HepG2 (cell line): ENCODE results near the gene GNRHR. TPM values are rescaled to one million over a fixed set of nuclear protein-coding genes. Genes with fewer than 3 reads are reported as not detected.

Experiments
- BATF2 ChIP-seq: sonication (generic); formaldehyde crosslinking; IDR thresholded peaks from 2 replicates; pipeline ENCODE4 v1.8.0; 2022; ENCODE audit warnings: mild to moderate bottlenecking, missing genetic modification reagents, moderate library complexity
- ELF1 ChIP-seq: sonication (generic); formaldehyde crosslinking; IDR thresholded peaks from 2 replicates; pipeline ENCODE4 v1.4.0; 2020; ENCODE audit warnings: missing genetic modification reagents
- GATAD1 ChIP-seq: IDR thresholded peaks from 2 replicates; pipeline ENCODE4 v1.6.1; 2016; ENCODE audit warnings: missing genetic modification reagents, missing compliant biosample characterization
- HOXD1 ChIP-seq: sonication (generic); formaldehyde crosslinking; IDR thresholded peaks from 2 replicates; pipeline ENCODE4 v1.5.0; 2020; ENCODE audit warnings: missing genetic modification reagents
- PBX3 ChIP-seq: sonication (generic); formaldehyde crosslinking; IDR thresholded peaks from 2 replicates; pipeline ENCODE4 v1.8.1; 2023; ENCODE audit warnings: missing genetic modification reagents, inconsistent platforms, borderline replicate concordance
- POGK ChIP-seq: sonication (generic); formaldehyde crosslinking; conservative IDR thresholded peaks from 2 replicates; pipeline ENCODE4 v1.8.0; 2022; ENCODE audit warnings: mild to moderate bottlenecking, moderate library complexity, missing genetic modification reagents
- RFX3 ChIP-seq: IDR thresholded peaks from 2 replicates; pipeline ENCODE4 v1.6.1; 2016; ENCODE audit warnings: missing biosample characterization, missing genetic modification reagents
- SIX4 ChIP-seq: sonication (generic); formaldehyde crosslinking; IDR thresholded peaks from 2 replicates; pipeline ENCODE4 v1.4.0; 2020; ENCODE audit warnings: missing genetic modification reagents
- TFAP4 ChIP-seq: sonication (generic); IDR thresholded peaks from 2 replicates; pipeline ENCODE4 v1.6.1; 2016; ENCODE audit warnings: low read depth, borderline replicate concordance
- ZFP91 ChIP-seq: sonication (generic); formaldehyde crosslinking; IDR thresholded peaks from 2 replicates; pipeline ENCODE4 v1.9.0; 2022; ENCODE audit warnings: missing genetic modification reagents, mild to moderate bottlenecking, borderline replicate concordance
- ZHX1 ChIP-seq: sonication (generic); formaldehyde crosslinking; IDR thresholded peaks from 2 replicates; pipeline ENCODE4 v1.8.1; 2022; ENCODE audit warnings: low read depth, mild to moderate bottlenecking, missing genetic modification reagents
- ZNF382 ChIP-seq: sonication (generic); formaldehyde crosslinking; IDR thresholded peaks from 2 replicates; pipeline ENCODE4 v1.5.0; 2020; ENCODE audit warnings: missing genetic modification reagents, mild to moderate bottlenecking, borderline replicate concordance
- ZNF687 ChIP-seq: sonication (generic); formaldehyde crosslinking; IDR thresholded peaks from 2 replicates; pipeline ENCODE4 v1.5.1; 2020; ENCODE audit warnings: mild to moderate bottlenecking, missing genetic modification reagents, moderate library complexity
- ZSCAN20 ChIP-seq: sonication (generic); formaldehyde crosslinking; IDR thresholded peaks from 2 replicates; pipeline ENCODE4 v1.4.0; 2020; ENCODE audit warnings: missing genetic modification reagents, mild to moderate bottlenecking, borderline replicate concordance
- polyA plus RNA-seq, 8 experiments: library from polyadenylated mRNA; depleted of rRNA in 3 of 8; stranded (reverse) in 7 of 8; unstranded in 1 of 8; fragments of >200 nt; fragmentation: Illumina TruSeq in 4 of 8; extraction: Trizol in 4 of 8; gene quantifications; 2 replicates each; pipeline versions ENCODE4 v1.2.1 to v1.2.3, GENCODE V29; 2011 to 2016; ENCODE audit warnings: low read depth in 4 of 8, missing spikeins in 1 of 8, mixed read lengths in 1 of 8; ENCODE audit not compliant: insufficient read depth in 1 of 8
- total RNA-seq, 5 experiments: library from RNA; depleted of rRNA; stranded (reverse); fragments of >200 nt; fragmentation: Illumina TruSeq; extraction: Trizol; gene quantifications; 2 replicates each; pipeline ENCODE4 v1.2.3, GENCODE V29; 2016; ENCODE audit warnings: low read depth in 1 of 5

GNRHR gene
- total and polyA plus RNA-seq, 2 of the 13 experiments (the other 11 are each of a cell fraction or from before 2014, with no cell fraction given), result not detected

- peak; percentile 47; the same call in 1 of the 2 replicates for TF ChIP-seq POGK (CRISPR knock-in tag)
- peak; percentile 82 for TF ChIP-seq GATAD1
- peak; percentile 62; the same call in 1 of the 2 replicates for TF ChIP-seq ZFP91 (CRISPR knock-in tag)
- TF ChIP-seq TFAP4, result peak; percentile 89
- TF ChIP-seq ELF1 (CRISPR knock-in tag), result peak; percentile 87
- peak; percentile 87 for TF ChIP-seq ZNF687
- TF ChIP-seq SIX4, result 0 out of 2 replicates have a peak, but pooled peaks have one; percentile 17
- no peak for TF ChIP-seq RFX3
- no peak for TF ChIP-seq BATF2 (CRISPR knock-in tag)
- TF ChIP-seq PBX3 (CRISPR knock-in tag), result 0 out of 2 replicates have a peak, but pooled peaks have one; percentile 36
- 0 out of 2 replicates have a peak, but pooled peaks have one; percentile 13 for TF ChIP-seq HOXD1
- TF ChIP-seq ZSCAN20 (CRISPR knock-in tag), result no peak
- no peak for TF ChIP-seq ZHX1
- no peak for TF ChIP-seq ZNF382
Observed at GRCh38 chr4:67700738-67701516, 53.3 kb downstream of the GNRHR start, which contains the start of gene UBA6 (continued).
